Skeletal muscle tissue (tissue), 4 donors: ENCODE results near the gene DDX18. TPM values are rescaled to one million over a fixed set of nuclear protein-coding genes. Genes with fewer than 3 reads are reported as not detected.

Experiments used
- H3K27ac ChIP-seq: one replicate; pipeline ENCODE4 v1.7.0; 2013; ENCODE audit warnings: mild to moderate bottlenecking, low read depth, low read length, inconsistent platforms
- H3K27me3 ChIP-seq, 3 donors: one replicate each; pipeline ENCODE4 v1.7.0; 2013; ENCODE audit warnings: low read length in 3 of 3; ENCODE audit not compliant: control insufficient read depth in 3 of 3, insufficient read depth in 3 of 3
- H3K36me3 ChIP-seq, 3 donors: one replicate each; pipeline ENCODE4 v1.7.0; 2013; ENCODE audit warnings: low read length in 3 of 3; ENCODE audit not compliant: control insufficient read depth in 3 of 3, insufficient read depth in 3 of 3
- H3K4me1 ChIP-seq, 3 donors: one replicate each; pipeline ENCODE4 v1.7.0; 2013; ENCODE audit warnings: low read length in 3 of 3, mild to moderate bottlenecking in 3 of 3; ENCODE audit not compliant: control insufficient read depth in 3 of 3, insufficient read depth in 3 of 3
- H3K4me3 ChIP-seq, 3 donors: one replicate each; pipeline ENCODE4 v1.7.0; 2013; ENCODE audit warnings: low read length in 3 of 3
- H3K9ac ChIP-seq, 3 donors: one replicate each; pipeline ENCODE4 v1.7.0; 2013; ENCODE audit warnings: low read length in 3 of 3, mild to moderate bottlenecking in 3 of 3, moderate library complexity in 2 of 3, low read depth in 1 of 3
- H3K9me3 ChIP-seq, 3 donors: one replicate each; pipeline ENCODE4 v1.7.0; 2013; ENCODE audit warnings: low read length in 3 of 3; ENCODE audit not compliant: control insufficient read depth in 3 of 3
- total RNA-seq: library from RNA; depleted of rRNA; stranded (reverse); fragments of >200 nt; gene quantifications from one replicate; pipeline ENCODE4 v1.2.3, GENCODE V29; 2014
- donor health status: Osteomylitis.

DDX18 gene
- total RNA-seq, 1 donor from 2014 or later: 32.4 TPM

DNA sequence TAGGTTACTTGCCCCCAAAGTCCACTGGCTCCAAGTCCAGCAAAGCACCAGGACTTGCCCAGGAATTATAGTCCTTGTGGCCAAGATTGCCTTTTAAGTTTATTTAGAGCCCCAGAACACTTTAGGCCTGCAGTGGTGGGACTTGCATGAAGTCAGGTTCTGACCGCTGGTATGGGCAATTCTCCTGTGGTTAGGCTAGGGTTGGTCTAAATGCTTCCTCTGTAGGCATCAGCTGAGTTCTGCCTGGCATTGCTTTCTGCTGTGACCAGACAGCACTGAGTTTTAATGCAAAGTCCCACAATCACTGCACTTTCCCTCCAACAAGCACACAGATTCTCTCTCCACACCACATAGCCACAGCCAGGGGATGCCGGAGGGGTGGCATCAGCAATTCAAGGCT is 64.5 kb downstream of the DDX18 start:
- Histone ChIP-seq H3K4me1 (no peaks in the 10 kb centered on the region), H3K27ac (no peak overlapping the region), H3K36me3 (no peaks in the 10 kb centered on the region), H3K9me3 (no peaks in the 10 kb centered on the region), H3K27me3 (no peaks in the 10 kb centered on the region), H3K9ac (no peak overlapping the region), H3K4me3 (no peak overlapping the region)

Other genes starting within 250 kb of the DDX18 start
- gene CCDC93, start 199.4 kb downstream of the DDX18 start, total RNA-seq: 15.7 TPM